ENCODE data around the gene NUDT3. TPM values are rescaled to one million over a fixed set of nuclear protein-coding genes. Genes with fewer than 3 reads are reported as not detected.

Gene NUDT3
- total and polyA plus RNA-seq, 9 of the 15 experiments (the other 6 are each of a cell fraction or from before 2014, with no cell fraction given) = 5.4 to 81.2 (median 56.4) TPM

GRCh38 chr6:34316431-34317171 lies 75.9 kb downstream of the NUDT3 start:
- CTCF ChIA-PET (ENCODE audit: low intra/inter-chr PET ratio) = no interaction called here
- no peaks in the 10 kb centered on the region for H3K9me1 ChIP-seq (ENCODE audit: control insufficient read depth, insufficient read depth, low read length)
- in situ Hi-C loops (cut with MboI) (no loop called here), intact Hi-C loops (cut with micrococcal nuclease) (no loop called here)
- DNase-seq (ENCODE audit: extremely low read depth in 1 of 4, low spot score in 3 of 4) (no peak), ATAC-seq (peak; percentile 14), FAIRE-seq (no peak)
- POLR2A ChIA-PET = interaction anchor here (1.1 to 1.7 kb wide), 4 partner anchors 9 to 72 kb away, joined by 3 to 8 read pairs (median 4); no protein-coding TSS in a partner anchor
- no peaks in the 10 kb centered on the region for H4K20me1 ChIP-seq (replicated peaks; ENCODE audit: control insufficient read depth, insufficient read depth, low read length)
- 43% methylated on average over 1 of the region's 1 CpG for WGBS (ENCODE audit: insufficient coverage, low coverage, missing lambda C conversion rate)
- peak overlapping the region; percentile 1 to 13; a peak in 2 of 4 replicates for H3K9ac ChIP-seq (ENCODE audit: insufficient read depth in 1 of 2, low read depth in 2 of 2, low read length in 2 of 2)
- H3K27me3 ChIP-seq (ENCODE audit: control insufficient read depth in 2 of 2, insufficient read depth in 2 of 2, low read length in 2 of 2) = no peaks in the 10 kb centered on the region
- peak overlapping the region; percentile 66 for H3K27ac ChIP-seq (ENCODE audit: extremely low read depth, low read depth, low read length)
- H3K36me3 ChIP-seq (ENCODE audit: control insufficient read depth, insufficient read depth, low read length) = peaks cover 18% of the 10 kb centered on the region
- no TSS peak for BruUV-seq (replicated peaks)
- no peaks in the 10 kb centered on the region for H3K9me3 ChIP-seq (replicated peaks; ENCODE audit: control insufficient read depth, insufficient read depth, low read depth, low read length)
- H3K79me2 ChIP-seq (ENCODE audit: control insufficient read depth, insufficient read depth, low read length) = peaks cover 87% of the 10 kb centered on the region
- no peak overlapping the region for H2AFZ ChIP-seq (ENCODE audit: low read depth, low read length)
- peaks cover 14 to 50% of the 10 kb centered on the region in 2 experiments for H3K4me1 ChIP-seq (replicated peaks in 1 of 2; ENCODE audit: control insufficient read depth in 2 of 2, insufficient read depth in 2 of 2, low read length in 2 of 2)
- H3K4me2 ChIP-seq (ENCODE audit: insufficient read depth, low read length) = peak overlapping the region; percentile 19
- H3K4me3 ChIP-seq = no peak overlapping the region
- TF ChIP-seq TBP (optimal IDR thresholded peaks at IDR 0.05; ENCODE audit: low read depth, low read length) = no peak
- peak; percentile 10 for TF ChIP-seq CHD1 (IDR thresholded peaks at IDR 0.05; ENCODE audit: low read length)
- TF ChIP-seq MCM3 (IDR thresholded peaks at IDR 0.05) = no peak
- TF ChIP-seq KAT7 (CRISPR knock-in tag; IDR thresholded peaks at IDR 0.05; ENCODE audit: borderline replicate concordance) = peak; percentile 59; the same call in 1 of the 2 replicates
- peak; percentile 85 for TF ChIP-seq PKNOX1 (IDR thresholded peaks at IDR 0.05)
- no peak for TF ChIP-seq CHAMP1 (IDR thresholded peaks at IDR 0.05)
- TF ChIP-seq ETV5 (CRISPR knock-in tag; IDR thresholded peaks at IDR 0.05; ENCODE audit: low read depth) = 0 out of 2 replicates have a peak, but pooled peaks have one; percentile 39
- TF ChIP-seq AFF4 (CRISPR knock-in tag; IDR thresholded peaks at IDR 0.05) = 0 out of 2 replicates have a peak, but pooled peaks have one; percentile 45
- no peak for TF ChIP-seq ZBED1 (IDR thresholded peaks at IDR 0.05)
